Endothelial cell of hepatic sinusoid (primary cell): ENCODE data around the gene PRR19.

Experiments
- in situ Hi-C: cut with HindIII; loops from 2 replicates; pipeline ENCODE4 v1.10.0; 2017; ENCODE audit warnings: low sequenced_read_pairs

PRR19 gene

DNA sequence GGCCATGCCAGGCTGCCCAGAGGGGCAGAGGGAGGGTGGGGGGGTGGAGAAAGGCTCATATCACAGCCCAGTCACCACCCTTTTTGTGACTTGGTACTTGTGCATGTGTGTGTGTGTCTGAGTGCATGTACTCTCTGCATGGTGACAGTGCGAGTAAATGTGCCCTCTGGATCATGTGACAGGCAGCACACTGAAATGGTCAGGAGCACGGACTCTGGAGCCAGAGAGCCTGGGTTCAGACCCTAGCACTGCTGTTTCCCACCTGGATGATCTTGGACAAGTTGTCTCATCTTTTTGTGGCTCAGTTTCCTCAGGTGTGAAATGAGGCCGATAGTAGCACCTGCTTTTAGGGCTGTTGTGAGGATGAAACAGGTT is 30.9 kb upstream of the PRR19 start:
- in situ Hi-C loops: no loop called here

DNA sequence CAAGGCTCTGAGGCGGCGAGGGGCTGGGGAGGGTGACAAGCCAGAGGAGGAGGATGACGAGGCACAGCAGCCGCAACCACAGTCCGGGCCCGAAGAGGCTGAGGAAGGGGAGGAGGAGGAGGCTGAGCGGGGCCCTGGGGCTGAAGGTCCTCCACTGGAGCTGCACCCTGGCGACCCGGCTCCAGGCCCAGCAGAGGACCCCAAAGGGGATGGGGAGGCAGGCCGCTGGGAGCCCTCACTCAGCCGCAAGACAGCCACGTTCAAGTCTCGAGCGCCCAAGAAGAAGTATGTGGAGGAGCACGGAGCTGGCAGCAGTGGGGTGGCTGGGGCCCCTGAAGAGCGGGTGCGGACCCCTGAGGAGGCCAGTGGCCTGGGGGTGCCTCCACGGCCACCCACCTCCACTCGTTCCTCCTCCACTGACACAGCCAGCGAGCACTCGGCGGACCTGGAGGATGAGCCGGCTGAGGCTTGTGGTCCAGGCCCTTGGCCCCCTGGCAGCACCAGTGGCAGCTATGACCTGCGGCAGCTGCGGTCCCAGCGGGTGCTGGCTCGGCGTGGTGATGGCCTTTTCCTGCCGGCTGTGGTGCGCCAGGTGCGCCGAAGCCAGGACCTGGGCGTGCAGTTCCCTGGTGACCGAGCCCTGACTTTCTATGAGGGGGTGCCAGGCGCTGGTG is 29.9 kb upstream of the PRR19 start:
- in situ Hi-C loops: no loop called here

DNA sequence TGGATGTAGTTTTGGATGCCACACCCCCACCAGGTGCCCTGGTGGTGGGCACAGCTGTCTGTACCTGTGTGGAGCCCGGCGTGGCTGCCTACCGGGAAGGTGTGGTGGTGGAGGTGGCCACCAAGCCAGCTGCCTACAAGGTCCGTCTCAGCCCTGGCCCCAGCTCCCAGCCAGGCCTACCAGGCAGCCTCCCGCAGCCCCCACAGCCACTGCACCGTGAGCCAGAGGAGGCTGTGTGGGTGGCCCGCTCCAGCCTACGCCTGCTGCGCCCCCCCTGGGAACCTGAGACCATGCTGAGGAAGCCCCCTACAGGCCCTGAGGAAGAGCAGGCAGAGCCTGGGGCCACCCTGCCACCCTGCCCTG is 29.4 kb upstream of the PRR19 start:
- in situ Hi-C loops: no loop called here

DNA sequence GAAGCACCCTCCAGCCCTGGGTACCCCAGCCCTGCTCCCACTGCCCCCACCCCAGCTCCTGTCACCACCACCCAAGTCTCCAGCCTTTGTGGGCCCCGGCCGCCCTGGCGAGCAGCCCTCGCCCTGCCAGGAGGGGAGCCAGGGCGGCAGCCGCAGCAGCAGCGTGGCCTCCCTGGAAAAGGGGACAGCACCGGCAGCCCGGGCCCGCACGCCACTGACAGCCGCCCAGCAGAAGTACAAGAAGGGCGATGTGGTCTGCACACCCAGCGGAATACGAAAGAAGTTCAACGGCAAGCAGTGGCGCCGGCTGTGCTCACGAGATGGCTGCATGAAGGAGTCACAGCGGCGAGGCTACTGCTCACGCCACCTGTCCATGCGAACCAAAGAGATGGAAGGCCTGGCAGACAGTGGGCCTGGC is 28.9 kb upstream of the PRR19 start:
- in situ Hi-C loops: no loop called here

DNA sequence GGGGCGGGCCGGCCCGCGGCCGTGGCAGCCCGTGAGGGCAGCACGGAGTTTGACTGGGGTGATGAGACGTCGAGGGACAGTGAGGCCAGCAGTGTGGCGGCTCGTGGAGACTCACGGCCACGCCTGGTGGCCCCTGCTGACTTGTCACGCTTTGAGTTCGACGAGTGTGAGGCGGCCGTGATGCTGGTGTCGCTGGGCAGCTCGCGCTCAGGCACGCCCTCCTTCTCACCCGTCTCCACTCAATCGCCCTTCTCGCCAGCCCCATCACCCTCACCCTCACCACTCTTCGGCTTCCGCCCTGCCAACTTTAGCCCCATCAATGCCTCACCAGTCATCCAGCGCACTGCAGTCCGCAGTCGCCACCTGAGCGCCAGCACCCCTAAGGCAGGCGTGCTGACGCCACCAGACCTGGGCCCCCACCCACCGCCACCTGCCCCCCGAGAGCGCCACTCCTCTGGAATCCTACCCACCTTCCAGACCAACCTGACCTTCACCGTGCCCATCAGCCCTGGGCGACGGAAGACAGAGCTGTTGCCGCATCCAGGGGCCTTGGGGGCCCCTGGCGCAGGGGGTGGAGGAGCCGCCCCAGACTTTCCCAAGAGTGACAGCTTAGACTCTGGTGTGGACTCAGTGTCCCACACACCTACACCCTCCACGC is 28.4 kb upstream of the PRR19 start:
- in situ Hi-C loops: no loop called here

DNA sequence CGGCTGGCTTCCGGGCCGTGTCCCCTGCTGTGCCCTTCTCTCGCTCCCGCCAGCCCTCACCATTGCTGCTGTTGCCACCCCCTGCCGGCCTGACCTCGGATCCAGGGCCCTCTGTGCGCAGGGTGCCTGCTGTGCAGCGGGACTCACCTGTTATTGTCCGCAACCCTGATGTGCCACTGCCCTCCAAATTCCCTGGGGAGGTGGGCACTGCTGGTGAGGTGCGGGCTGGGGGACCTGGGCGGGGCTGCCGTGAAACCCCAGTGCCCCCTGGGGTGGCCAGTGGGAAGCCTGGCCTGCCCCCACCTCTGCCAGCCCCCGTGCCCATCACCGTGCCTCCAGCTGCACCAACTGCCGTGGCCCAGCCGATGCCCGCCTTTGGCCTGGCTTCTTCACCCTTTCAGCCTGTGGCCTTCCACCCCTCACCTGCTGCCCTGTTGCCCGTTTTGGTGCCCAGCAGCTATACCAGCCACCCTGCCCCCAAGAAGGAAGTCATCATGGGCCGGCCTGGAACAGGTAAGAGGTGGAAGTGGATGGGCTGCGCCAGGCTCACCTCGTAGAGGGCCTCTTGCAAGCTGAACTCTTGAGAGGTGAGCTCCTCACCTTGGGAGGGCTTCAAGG is 27.8 kb upstream of the PRR19 start:
- in situ Hi-C loops: no loop called here

DNA sequence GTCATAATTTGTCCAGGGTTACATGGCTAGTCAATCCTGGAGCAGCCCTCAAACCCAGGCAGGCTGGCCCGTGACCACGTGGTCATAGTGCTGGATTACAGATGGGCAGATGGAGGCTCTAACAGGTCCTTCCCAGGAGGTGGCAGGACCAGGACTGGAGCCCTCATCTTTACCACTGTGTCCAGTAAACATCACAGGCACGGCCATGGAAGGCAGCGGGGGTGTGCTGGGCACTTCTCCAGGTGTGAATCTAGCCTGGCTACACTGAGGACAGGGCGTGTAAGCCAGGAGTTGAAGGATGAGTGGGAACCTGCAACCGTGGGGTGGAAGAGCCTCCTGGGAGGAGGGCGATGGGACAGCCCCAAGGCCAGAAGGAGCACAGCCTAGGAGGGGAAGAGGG is 26.8 kb upstream of the PRR19 start:
- in situ Hi-C loops: no loop called here

DNA sequence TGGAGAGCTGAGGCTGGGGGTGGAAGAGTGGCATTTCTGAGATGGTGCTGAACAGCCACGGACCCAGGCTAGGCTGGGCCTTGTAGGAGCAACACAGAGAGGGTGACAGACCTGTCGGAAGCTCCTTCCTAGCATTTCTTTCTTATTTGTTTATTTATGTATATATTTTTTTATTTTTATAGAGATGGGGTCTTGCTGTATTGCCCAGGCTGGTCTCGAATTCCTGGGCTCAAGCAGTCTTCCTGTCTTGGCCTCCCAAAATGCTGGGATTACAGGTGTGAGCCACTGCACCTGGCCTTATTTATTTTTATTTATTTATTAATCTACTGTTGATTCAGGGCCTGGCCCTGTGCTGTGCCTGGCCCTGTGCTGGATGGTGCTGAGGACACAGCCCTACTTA is 26.4 kb upstream of the PRR19 start:
- in situ Hi-C loops: no loop called here

DNA sequence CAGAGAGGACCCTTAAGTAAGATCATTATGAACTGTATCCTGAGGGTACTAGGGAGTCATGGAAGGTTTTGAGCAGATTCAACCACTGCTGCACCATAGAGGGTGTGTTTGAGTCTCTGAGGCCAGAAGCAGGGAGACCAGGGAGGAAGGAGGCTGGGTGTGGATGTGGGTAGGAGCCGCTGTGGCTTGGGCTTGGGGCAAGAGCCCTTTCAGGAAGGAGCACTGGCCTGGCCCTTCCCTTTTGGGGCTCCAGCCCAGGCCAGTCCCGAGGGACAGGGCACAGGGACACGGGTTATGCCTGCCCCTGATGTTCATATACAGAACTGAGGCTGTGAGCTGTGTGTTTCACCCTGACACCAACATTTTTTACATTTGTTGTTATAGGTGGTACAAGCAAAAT is 25.6 kb upstream of the PRR19 start:
- in situ Hi-C loops: no loop called here

DNA sequence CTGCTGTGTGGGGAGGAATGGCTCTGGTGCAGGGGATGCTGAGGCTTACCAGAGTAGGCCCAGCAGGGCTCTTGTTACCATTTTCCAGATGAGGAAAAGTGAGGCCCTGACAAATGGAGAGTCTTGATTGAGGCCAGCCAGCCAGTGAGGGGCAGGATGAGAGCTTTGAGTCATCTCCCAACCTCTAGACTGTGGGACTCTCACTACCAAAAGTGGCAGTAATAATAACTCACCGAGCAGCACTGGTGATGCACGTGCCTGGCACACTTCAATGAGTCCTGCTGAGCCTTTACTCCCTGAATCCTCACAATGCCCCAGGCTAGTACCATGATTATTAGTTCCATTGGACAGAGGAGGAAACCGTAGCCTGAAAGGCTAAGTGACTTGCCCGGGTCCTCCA is 25.1 kb upstream of the PRR19 start:
- in situ Hi-C loops: no loop called here

DNA sequence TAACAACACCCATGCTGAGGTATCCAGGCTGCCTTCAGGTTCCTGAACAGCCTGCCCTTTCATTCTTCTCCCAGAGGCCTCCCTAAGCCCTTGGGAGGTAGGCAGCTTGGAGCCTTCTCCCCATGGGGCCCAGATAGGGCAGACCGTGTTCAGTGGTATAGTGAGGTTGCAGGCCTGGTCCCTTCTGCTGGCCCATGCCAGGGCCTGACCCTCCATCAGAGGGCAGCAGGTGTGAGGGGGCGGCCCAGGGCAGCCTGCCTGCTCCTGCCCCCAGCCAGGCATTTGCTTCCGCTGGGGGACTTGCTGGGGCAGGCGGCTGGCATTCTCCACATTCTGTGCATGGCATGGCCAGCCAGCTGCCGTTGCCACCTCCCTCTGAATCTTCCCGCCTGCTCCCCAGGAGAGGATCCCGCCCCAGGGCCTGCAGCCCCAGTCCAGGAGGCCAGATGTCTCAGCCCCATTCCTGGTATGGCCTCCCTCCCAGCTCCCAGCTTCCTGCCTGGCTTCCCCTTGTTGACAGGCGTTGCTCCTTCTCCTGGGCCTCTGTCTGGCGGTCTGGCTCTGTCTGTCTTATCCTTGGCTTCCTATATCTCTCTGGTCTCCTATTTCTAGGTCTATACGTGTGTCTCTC is 24.0 kb upstream of the PRR19 start:
- in situ Hi-C loops: no loop called here

DNA sequence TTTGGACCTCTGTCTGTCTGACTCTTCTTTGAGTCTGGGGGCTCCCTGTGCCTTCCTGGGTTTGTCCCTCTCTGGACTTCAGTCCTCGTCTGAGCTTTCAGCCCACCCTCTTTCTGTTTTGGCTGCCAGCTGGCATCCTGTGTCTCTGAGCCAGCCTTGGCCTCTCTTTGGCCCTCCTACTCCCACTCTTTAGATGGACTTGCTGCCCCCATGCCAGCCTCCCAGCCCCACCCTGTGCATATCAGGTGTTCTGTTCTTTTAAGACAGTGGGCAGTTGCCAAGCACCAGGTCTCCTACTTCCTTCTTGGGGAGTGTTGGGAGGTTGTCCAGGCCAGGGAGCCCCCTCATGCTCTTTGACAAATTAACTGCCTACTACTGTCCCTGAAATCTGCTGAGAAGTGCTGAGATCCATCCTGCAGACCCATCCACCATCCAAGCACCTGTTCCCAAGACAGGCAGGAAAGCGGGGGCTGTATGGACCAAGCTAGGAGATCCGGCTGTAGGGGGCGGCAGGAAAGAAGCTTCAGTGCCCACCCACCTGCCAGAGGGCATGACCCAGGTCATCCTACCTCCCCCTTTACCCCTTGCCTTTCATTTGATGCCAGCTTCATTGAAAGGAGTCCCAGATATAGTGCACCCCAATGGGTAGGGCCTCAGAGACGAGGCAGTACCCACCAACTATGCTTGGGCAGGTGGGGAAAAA is 23.3 kb upstream of the PRR19 start:
- in situ Hi-C loops: no loop called here

DNA sequence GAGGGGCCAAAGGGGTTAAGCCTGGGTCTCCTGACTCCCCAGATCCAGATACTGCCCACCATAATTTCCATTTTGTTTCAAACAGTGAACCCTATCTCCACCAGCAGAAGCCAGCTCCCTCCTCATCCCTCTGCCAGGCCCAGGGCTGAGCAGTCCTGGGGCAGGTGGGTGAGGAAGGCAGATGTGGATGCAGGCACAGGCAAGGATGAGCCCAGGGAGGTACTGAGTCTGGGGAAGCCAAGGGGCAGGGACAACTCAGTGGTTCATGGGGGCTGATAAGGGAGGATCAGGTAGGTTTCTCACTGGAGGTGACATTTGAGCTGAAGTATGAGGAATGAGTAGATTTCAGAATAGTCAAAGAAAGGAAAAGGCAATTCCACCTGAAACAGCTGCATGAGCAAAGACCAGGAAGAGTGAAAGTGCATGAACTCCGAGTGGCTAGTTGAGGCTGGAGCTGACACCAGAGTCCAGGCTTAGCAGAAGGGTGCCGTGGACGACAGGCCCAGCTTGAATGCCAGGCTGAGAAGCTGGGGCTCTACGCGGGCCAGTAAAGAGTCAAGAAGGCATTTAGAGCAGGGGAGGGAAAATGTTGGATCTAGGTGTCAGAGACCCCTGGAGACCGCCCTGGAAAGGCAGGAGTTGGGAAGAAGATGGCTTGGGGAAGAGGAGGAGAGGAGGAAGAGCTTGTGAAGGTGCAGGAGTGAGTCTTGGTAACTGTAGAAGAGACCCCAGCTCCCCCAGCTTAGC is 22.6 kb upstream of the PRR19 start:
- in situ Hi-C loops: no loop called here

DNA sequence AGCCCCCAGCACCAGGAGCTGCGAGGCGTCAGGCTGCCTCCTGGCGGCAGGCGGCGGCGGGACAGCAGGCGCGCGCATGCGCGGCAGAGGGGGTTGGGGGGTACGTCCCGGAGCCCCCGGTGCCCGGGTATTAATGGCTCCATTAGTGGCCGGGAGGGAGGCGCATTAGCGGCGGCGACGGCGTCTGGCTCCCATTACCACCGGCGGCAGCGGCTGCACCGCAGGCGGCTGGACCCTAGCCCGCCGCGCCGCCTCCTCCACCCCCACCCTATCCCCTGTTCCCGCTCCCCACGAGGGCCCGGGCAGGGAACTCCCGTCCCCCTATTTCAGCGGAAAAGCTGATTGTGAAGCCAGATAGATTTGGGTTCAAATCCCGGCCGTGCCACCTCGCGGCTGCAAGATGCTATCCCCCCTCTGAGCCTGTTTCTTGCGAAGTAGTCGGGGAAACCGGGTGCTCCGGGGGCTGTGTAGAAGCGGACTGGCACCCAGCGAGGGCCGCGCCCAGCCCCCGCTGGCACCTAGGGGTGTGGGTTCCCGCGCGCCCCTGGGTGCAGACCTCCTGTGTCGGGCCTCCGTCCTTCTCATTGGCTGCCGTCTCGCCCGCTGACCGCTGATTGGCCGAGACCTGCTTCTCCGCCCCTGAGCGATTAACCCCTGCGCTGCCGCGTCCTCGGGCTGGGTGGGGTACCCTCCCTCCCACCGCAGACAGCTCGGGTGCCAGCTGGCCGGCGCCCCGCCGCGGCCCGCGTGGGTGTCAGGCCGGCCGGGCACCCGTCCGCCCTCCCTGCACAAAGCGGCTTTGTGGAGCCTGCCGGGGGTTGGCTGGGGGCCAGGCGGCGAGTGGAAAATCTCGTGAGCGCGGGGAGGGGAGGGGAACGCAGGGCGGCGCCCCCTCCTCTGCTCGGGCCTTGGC is 21.8 kb upstream of the PRR19 start:
- in situ Hi-C loops: no loop called here

DNA sequence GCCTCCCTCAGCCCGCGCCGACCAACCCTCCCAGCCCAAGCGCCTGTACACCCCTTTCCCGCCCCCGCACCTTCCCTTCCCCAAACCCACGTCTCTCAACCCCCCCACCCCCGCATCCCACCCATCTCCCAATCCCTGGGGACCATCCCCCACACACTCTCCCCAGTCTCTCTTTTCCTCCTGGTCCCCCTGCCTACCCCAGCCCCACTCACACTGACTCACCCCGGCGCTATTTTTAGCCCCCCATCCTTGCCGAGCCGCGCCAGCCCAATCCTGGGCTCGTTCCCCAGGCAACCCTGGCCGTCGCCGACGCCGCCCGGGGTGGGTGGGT is 21.2 kb upstream of the PRR19 start:
- in situ Hi-C loops: no loop called here

DNA sequence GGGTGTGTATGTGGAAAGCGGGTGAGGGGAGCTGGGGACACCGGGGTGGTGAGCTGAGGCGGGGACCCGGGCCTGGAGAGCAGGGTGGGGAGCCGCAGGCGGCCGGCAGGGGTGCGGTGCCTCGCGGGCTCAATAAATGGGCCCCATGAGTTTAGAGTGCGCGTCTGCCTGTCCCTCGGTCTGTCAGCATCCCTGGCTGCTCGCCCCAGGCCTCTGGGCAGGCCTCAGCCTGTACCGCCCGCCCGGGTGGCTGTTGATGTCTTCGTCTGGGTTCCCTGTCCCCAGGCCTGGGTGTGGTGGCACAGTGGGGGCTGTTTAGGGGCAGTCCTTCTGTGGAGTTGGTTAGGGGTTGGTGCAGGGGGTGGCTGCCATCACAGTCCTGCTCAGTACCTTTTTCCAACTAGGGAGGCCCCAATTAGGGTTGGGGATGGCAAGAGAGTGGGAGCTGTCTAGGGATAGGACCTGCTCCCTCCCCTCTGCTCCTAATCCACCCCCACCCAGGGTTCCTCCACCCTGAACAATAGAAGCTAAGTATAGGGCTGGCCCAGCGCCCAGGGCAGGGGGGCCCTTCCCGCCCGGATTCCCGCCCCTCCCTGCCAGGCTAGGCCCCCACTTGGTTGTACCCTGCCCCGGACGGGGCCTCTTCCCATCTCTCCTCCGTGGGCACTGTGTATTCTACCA is 20.6 kb upstream of the PRR19 start:
- in situ Hi-C loops: no loop called here

DNA sequence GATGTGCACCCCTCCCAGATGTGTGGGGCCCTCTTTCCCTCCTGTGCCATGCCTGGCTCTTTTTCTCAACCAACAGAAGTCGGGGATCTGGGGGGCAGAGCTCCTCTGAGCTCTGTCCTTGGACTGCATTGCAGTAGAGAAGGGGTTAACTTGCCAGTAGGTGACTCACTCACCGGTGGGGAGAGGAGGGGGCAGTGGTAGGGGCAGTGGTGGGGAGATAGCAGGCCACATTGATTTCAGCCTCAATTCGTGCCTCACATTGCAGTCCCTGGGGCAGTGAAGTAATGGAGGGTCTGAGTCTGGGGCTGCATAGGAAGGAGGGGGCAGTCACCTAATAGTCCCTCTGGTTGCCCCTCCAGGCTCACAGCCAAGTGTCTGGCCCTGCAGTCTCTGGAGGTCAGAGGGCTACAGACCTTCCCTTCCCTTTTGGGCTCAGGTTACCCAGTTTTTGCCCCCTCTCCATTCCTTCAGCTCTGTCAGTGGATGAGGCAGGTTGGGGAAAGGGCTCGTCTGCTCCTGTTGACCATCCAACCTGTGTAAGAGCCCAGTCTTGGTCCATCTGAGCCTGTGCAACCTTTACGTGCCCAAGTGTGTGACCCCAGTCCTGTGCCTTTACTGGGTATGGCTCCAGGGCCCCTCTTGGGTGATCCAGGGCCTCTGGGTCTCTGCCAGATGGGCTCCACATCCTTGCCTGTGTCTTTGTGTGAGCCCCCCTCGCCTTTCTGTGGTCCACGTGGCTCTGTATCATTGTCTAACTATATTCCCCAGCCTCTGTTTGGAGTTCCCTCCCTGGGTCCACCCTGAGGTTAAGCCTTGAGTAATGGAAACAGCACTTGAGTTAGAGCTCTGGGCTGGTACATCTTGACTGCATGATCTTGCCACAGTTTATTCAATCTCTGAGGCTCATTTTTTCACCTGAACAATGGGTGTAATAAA is 19.8 kb upstream of the PRR19 start:
- in situ Hi-C loops: no loop called here

DNA sequence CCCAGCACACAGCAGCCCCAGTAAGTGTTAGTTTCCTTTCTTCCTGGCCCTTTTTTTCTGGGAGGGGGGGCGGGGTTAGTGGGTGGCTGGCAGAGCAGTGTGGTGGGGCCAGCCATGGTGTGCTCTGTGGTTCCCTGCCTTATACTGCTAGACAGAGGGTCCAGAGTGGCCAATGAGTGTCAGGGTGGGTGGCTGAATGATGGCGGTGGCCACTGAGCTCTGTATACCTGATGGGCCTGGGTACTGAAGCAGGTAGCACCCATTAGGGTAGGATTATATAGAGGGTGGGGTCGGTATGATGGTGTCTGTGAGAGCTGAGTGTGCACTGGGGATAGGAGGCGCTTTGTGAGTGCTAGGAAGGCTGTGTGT is 19.1 kb upstream of the PRR19 start:
- in situ Hi-C loops: no loop called here
